DOHH2 (cell line): ENCODE results near the gene RBP2.

ENCODE experiments used
- H3F3A ChIP-seq: fragments of 200-600 bp; sonication (generic), shearing (Covaris generic); 2 replicates; pipeline ENCODE4 v1.6.0; 2016; ENCODE audit warnings: antibody characterized with exemption, mild to moderate bottlenecking; ENCODE audit not compliant: control insufficient read depth, insufficient read depth
- H3K27ac ChIP-seq: fragments of 200-600 bp; sonication (generic); 2 replicates; pipeline ENCODE4 v1.5.1; 2014; ENCODE audit warnings: low read depth, mild to moderate bottlenecking, low read length, moderate library complexity
- H3K27me3 ChIP-seq: fragments of 200-600 bp; sonication (generic); 2 replicates; pipeline ENCODE4 v1.6.1; 2014; ENCODE audit warnings: mild to moderate bottlenecking, low read length, mixed read lengths; ENCODE audit not compliant: control insufficient read depth
- H3K36me3 ChIP-seq: fragments of 200-600 bp; sonication (generic); 2 replicates; pipeline ENCODE4 v1.6.1; 2014; ENCODE audit warnings: mild to moderate bottlenecking, low read length, moderate library complexity, mixed read lengths; ENCODE audit not compliant: control insufficient read depth
- H3K4me1 ChIP-seq: fragments of 200-600 bp; sonication (generic); 2 replicates; pipeline ENCODE4 v1.6.1; 2014; ENCODE audit warnings: mild to moderate bottlenecking, low read length, mixed read lengths; ENCODE audit not compliant: control insufficient read depth
- H3K4me2 ChIP-seq: fragments of 200-600 bp; sonication (generic); 2 replicates; pipeline ENCODE4 v1.6.0; 2014; ENCODE audit warnings: mild to moderate bottlenecking, low read length, moderate library complexity
- H3K4me3 ChIP-seq: fragments of 200-600 bp; sonication (generic); 2 replicates; pipeline ENCODE4 v1.5.1; 2014; ENCODE audit warnings: mild to moderate bottlenecking, low read length, mixed read lengths
- H3K79me2 ChIP-seq: fragments of 200-600 bp; sonication (generic); 2 replicates; pipeline ENCODE4 v1.6.1; 2014; ENCODE audit warnings: mild to moderate bottlenecking, low read length, mixed read lengths; ENCODE audit not compliant: control insufficient read depth
- H3K9me2 ChIP-seq: fragments of 200-600 bp; sonication (generic); replicated peaks from 2 replicates; pipeline ENCODE4 v1.6.1; 2014; ENCODE audit warnings: mild to moderate bottlenecking, low read length, mixed read lengths; ENCODE audit not compliant: control insufficient read depth
- H3K9me3 ChIP-seq: fragments of 200-600 bp; sonication (generic); 2 replicates; pipeline ENCODE4 v1.6.1; 2014; ENCODE audit warnings: antibody characterized with exemption, low read length, mixed read lengths; ENCODE audit not compliant: control insufficient read depth, insufficient read depth
- H4K20me1 ChIP-seq: fragments of 200-600 bp; sonication (generic); 2 replicates; pipeline ENCODE4 v1.6.0; 2014; ENCODE audit warnings: low read depth, mild to moderate bottlenecking, antibody characterized with exemption, low read length, moderate library complexity; ENCODE audit not compliant: control insufficient read depth, insufficient read depth
- EZH2phosphoT487 ChIP-seq: fragments of 200-600 bp; sonication (generic); IDR thresholded peaks from 2 replicates; pipeline ENCODE4 v1.6.1; 2017; ENCODE audit warnings: borderline replicate concordance, mild to moderate bottlenecking, antibody characterized with exemption, low read length, moderate library complexity, mixed read lengths
- TF ChIP-seq, protein P1 (sequence below): fragments of 200-600 bp; sonication (generic); IDR thresholded peaks from one replicate; pipeline ENCODE4 v1.5.1; 2014; ENCODE audit warnings: antibody characterized with exemption, mild to moderate bottlenecking, low read depth, low read length; ENCODE audit not compliant: poor library complexity, severe bottlenecking

The RBP2 gene

DNA sequence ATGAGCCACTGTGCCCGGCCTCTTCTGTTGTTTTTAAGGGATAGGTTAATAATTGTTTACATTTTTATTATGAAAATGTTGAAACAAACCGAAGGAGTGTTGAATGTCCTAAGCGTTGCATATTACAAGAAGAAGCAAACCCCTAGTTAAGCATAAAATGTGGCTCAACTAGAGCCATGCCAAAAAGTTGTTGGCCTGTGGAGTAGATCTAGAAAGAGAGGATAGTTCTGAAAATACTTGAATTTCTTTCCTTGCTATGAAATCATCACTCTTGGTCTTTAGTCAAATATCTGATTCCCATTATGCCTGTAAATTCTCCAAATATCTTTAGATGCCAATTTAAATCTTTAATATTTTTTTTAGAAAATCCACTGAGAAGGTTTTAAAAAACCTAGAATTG lies 12.8 kb downstream of the RBP2 start:
- Histone ChIP-seq H3K27ac (no peak overlapping the region), H3K27me3 (0 out of 2 replicates have a peak, but pooled peaks cover 2% of the 10 kb centered on the region), H3K9me2 (no peaks in the 10 kb centered on the region), H4K20me1 (no peaks in the 10 kb centered on the region), H3K4me3 (no peak overlapping the region), H3K36me3 (no peaks in the 10 kb centered on the region), H3K4me1 (no peaks in the 10 kb centered on the region), H3K4me2 (no peak overlapping the region), H3F3A (no peaks in the 10 kb centered on the region), H3K9me3 (no peaks in the 10 kb centered on the region), H3K79me2 (no peaks in the 10 kb centered on the region)
- TF ChIP-seq EZH2phosphoT487 = no peak
- TF ChIP-seq, protein P1, sequence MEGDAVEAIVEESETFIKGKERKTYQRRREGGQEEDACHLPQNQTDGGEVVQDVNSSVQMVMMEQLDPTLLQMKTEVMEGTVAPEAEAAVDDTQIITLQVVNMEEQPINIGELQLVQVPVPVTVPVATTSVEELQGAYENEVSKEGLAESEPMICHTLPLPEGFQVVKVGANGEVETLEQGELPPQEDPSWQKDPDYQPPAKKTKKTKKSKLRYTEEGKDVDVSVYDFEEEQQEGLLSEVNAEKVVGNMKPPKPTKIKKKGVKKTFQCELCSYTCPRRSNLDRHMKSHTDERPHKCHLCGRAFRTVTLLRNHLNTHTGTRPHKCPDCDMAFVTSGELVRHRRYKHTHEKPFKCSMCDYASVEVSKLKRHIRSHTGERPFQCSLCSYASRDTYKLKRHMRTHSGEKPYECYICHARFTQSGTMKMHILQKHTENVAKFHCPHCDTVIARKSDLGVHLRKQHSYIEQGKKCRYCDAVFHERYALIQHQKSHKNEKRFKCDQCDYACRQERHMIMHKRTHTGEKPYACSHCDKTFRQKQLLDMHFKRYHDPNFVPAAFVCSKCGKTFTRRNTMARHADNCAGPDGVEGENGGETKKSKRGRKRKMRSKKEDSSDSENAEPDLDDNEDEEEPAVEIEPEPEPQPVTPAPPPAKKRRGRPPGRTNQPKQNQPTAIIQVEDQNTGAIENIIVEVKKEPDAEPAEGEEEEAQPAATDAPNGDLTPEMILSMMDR = no peak

DNA sequence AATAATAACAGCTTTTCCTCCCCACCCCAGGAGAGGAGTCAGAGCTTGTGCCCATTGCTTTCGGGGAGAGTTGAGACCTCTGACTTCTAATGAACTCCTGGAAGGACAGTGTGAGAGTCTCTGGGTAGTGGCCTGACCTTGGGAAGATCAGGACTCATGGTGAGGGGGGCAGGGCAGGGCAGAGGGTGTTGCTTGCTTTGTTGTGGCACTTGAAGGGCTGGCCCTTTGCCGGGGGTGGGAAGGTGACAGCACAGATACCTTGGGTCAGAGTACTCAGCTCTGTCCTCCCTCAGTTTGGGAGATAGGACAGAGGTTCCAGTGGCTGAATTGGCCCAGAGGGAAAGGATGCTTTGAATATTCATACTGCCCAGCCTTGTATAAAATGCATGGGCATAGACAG lies 15.8 kb downstream of the RBP2 start:
- Histone ChIP-seq H3K4me2 (no peak overlapping the region), H3F3A (no peaks in the 10 kb centered on the region), H3K9me3 (no peaks in the 10 kb centered on the region), H3K27me3 (no peaks in the 10 kb centered on the region), H3K27ac (no peak overlapping the region), H3K4me1 (no peaks in the 10 kb centered on the region), H3K4me3 (no peak overlapping the region), H4K20me1 (no peaks in the 10 kb centered on the region), H3K79me2 (no peaks in the 10 kb centered on the region), H3K36me3 (no peaks in the 10 kb centered on the region), H3K9me2 (no peaks in the 10 kb centered on the region)
- no peak for TF ChIP-seq EZH2phosphoT487
- TF ChIP-seq, protein P1 = no peak

DNA sequence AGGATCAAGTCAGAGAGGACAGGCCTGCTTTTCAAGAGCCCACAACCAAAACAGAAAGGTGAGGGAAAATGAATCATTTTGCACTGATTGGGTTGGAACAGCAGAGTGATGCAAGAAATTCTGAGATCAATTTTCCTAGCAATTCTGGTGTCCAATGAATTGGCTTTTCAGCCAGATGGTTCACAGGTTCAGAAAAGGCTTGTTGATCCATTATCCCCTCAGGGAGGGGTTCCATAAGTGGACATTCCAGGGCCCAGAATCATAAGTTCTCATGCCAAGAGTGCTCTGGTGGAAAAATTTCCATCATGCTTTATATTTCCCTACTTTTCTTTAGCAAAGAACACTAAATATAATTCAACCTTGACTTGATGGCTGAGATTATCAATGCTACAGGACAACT lies 16.2 kb downstream of the RBP2 start:
- Histone ChIP-seq H3K79me2 (no peaks in the 10 kb centered on the region), H3K27me3 (no peaks in the 10 kb centered on the region), H3K27ac (no peak overlapping the region), H3K9me3 (no peaks in the 10 kb centered on the region), H3K4me1 (no peaks in the 10 kb centered on the region), H3K36me3 (no peaks in the 10 kb centered on the region), H4K20me1 (no peaks in the 10 kb centered on the region), H3K9me2 (no peaks in the 10 kb centered on the region), H3K4me2 (no peak overlapping the region), H3K4me3 (no peak overlapping the region), H3F3A (no peaks in the 10 kb centered on the region)
- TF ChIP-seq, protein P1 = no peak
- TF ChIP-seq EZH2phosphoT487 = no peak

DNA sequence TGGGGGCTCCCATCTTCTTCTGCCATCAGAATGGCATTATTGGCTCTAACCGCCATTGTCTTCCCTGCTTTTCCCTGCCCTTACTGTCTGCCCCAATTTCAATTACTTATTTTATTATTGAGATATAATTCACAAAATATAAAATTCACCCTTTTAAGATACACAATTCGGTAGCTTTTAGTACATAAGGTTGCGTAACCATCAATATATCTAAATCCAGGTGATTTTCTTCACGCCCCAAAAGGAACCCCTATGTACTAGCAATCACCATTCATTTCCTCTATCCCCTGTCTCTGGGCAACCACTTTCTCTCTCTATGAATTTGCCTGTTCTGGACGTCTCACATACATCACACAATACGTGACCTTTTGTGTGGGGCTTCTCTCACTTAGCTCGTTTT lies 18.0 kb downstream of the RBP2 start:
- Histone ChIP-seq H3K9me3 (no peaks in the 10 kb centered on the region), H3K27me3 (no peaks in the 10 kb centered on the region), H3K4me3 (no peak overlapping the region), H3K27ac (no peak overlapping the region), H3K9me2 (no peaks in the 10 kb centered on the region), H3F3A (no peaks in the 10 kb centered on the region), H4K20me1 (no peaks in the 10 kb centered on the region), H3K79me2 (no peaks in the 10 kb centered on the region), H3K36me3 (no peaks in the 10 kb centered on the region), H3K4me1 (no peaks in the 10 kb centered on the region), H3K4me2 (no peak overlapping the region)
- TF ChIP-seq, protein P1 = no peak
- TF ChIP-seq EZH2phosphoT487 = no peak
